ENCODE data around the gene NPAS3.

Gene NPAS3

DNA sequence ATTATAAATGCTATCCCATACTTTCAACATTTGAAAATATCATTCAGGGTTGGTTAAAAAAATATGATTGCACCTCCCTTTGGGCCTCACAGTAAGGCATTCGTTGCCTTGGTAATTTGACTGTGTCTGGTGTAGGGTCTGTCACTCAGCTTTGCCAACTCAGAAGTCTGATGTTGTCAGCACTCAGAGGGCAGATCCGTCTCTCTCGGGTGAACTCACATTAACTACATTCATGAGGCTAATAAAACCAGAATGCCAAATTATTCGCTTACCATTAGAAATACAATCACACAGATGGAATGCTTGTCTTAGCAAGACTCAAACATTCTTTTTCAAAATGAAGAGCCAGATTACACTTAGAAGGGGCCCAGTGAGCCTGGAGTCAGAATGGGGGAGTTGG, 53.0 kb downstream of the NPAS3 start:
- TF ChIP-seq, protein P1, sequence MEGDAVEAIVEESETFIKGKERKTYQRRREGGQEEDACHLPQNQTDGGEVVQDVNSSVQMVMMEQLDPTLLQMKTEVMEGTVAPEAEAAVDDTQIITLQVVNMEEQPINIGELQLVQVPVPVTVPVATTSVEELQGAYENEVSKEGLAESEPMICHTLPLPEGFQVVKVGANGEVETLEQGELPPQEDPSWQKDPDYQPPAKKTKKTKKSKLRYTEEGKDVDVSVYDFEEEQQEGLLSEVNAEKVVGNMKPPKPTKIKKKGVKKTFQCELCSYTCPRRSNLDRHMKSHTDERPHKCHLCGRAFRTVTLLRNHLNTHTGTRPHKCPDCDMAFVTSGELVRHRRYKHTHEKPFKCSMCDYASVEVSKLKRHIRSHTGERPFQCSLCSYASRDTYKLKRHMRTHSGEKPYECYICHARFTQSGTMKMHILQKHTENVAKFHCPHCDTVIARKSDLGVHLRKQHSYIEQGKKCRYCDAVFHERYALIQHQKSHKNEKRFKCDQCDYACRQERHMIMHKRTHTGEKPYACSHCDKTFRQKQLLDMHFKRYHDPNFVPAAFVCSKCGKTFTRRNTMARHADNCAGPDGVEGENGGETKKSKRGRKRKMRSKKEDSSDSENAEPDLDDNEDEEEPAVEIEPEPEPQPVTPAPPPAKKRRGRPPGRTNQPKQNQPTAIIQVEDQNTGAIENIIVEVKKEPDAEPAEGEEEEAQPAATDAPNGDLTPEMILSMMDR (conservative IDR thresholded peaks at IDR 0.05), result no peak
- H3K27ac ChIP-seq, result no peak overlapping the region

- TF ChIP-seq, protein P1 (conservative IDR thresholded peaks at IDR 0.05), result no peak
- peak overlapping the region; percentile 54 for H3K27ac ChIP-seq
Observed at GRCh38 chr14:32993921-32994320, 55.2 kb downstream of the NPAS3 start.

GRCh38 chr14:32996343-32996742, 57.7 kb downstream of the NPAS3 start:
- TF ChIP-seq, protein P1 (conservative IDR thresholded peaks at IDR 0.05), result no peak
- H3K27ac ChIP-seq, result no peak overlapping the region

GRCh38 chr14:32998433-32998832, 59.8 kb downstream of the NPAS3 start:
- H3K27ac ChIP-seq, result no peak overlapping the region
- TF ChIP-seq, protein P1 (conservative IDR thresholded peaks at IDR 0.05), result peak; percentile 50; the same call in 1 of the 2 replicates

GRCh38 chr14:33009673-33010072, 71.0 kb downstream of the NPAS3 start:
- TF ChIP-seq, protein P1 (conservative IDR thresholded peaks at IDR 0.05), result no peak
- H3K27ac ChIP-seq, result no peak overlapping the region

DNA sequence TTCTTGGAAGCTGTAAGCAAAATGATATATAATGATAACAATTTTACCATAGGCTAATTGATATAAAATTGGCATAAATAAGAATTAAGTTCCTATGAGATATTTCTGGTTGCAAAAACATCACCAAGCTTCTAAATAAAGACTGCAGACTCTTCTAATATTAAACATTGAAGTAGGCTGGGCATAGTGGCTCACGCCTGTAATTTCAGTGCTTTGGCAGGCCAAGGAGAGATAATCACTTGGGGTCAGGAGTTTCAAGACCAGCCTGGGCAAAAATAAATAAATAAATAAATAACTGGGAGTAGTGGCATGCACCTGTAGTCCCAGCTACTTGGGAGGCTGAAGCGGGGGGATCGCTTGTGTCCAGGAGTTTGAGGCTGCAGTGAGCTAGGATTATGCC, 71.8 kb downstream of the NPAS3 start:
- TF ChIP-seq, protein P1 (conservative IDR thresholded peaks at IDR 0.05), result no peak
- no peak overlapping the region for H3K27ac ChIP-seq

DNA sequence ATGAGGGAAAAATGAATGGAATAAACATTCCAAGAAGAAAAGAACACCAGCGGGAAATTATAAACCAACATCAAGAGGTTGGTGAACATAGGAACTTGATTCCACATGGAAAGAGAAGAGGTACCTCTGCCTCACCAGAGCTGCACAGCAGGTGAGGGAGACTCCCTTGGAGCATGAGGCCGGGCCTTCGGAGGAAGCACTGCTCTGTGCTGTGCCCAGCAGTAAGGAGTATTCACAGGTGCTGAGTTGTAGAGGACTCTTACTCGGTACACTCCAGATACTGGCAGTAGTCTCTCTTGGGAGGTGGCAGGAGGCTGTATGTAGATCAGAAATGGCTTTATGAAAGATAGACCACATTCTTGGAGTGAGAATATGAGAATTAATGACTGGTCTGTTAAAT, 76.0 kb downstream of the NPAS3 start:
- no peak overlapping the region for H3K27ac ChIP-seq
- TF ChIP-seq, protein P1 (conservative IDR thresholded peaks at IDR 0.05), result no peak

- no peak overlapping the region for H3K27ac ChIP-seq
- TF ChIP-seq, protein P1 (conservative IDR thresholded peaks at IDR 0.05), result no peak
Observed at GRCh38 chr14:33016613-33017012, 77.9 kb downstream of the NPAS3 start.

Measured in VCaP (cell line).